ENCODE measurements around the gene GABBR2.

The GABBR2 gene

DNA sequence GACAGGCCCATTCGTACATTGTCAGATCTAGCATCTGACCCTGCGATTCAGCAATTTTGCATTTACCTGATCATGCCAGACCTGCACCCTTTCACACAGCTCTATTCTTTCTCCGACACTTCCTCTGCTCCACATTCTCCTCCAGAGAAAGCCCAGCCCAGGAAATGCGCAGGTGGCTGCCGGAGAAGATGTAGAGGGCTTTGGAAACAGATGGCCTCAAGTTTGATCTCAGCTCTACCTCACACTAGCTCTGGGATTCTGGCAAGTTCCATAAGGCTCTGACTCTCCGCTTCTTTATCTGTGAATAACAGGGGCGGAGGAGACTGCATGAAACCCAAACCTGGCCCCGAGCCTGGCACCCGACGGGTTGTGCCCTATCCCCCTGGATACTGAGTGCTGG lies 61.5 kb downstream of the GABBR2 start:
- H3K4me3 ChIP-seq (ENCODE audit: low read depth, low read length) = no peak overlapping the region
- TF ChIP-seq, protein P1, sequence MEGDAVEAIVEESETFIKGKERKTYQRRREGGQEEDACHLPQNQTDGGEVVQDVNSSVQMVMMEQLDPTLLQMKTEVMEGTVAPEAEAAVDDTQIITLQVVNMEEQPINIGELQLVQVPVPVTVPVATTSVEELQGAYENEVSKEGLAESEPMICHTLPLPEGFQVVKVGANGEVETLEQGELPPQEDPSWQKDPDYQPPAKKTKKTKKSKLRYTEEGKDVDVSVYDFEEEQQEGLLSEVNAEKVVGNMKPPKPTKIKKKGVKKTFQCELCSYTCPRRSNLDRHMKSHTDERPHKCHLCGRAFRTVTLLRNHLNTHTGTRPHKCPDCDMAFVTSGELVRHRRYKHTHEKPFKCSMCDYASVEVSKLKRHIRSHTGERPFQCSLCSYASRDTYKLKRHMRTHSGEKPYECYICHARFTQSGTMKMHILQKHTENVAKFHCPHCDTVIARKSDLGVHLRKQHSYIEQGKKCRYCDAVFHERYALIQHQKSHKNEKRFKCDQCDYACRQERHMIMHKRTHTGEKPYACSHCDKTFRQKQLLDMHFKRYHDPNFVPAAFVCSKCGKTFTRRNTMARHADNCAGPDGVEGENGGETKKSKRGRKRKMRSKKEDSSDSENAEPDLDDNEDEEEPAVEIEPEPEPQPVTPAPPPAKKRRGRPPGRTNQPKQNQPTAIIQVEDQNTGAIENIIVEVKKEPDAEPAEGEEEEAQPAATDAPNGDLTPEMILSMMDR (conservative IDR thresholded peaks at IDR 0.05; ENCODE audit: low read depth, low read length) = no peak
- DNase-seq (ENCODE audit: low read depth) = no peak

DNA sequence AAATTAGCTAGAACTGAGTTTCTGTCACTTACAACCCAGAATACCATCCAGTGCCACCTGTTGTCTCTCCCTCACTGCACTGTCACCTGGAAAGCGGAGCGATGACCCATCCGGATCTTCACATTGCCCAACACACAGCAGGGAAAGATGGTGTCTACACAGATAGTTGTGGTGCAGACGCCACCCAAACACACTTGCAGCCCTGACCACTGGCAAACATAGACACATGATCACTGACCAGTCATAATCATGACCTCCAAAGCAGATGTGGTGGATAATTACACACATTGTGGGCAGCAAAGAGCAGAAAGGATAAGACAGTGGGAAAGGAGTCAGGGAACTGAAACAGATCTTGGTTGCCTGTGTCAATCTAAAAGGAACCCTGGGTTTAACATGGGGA lies 64.7 kb downstream of the GABBR2 start:
- TF ChIP-seq, protein P1 (conservative IDR thresholded peaks at IDR 0.05; ENCODE audit: low read depth, low read length) = no peak
- no peak for DNase-seq (ENCODE audit: low read depth)
- no peak overlapping the region for H3K4me3 ChIP-seq (ENCODE audit: low read depth, low read length)

- no peak overlapping the region for H3K4me3 ChIP-seq (ENCODE audit: low read depth, low read length)
- no peak for DNase-seq (ENCODE audit: low read depth)
- TF ChIP-seq, protein P1 (conservative IDR thresholded peaks at IDR 0.05; ENCODE audit: low read depth, low read length) = no peak
Measured at GRCh38 chr9:98642661-98643312, 65.9 kb downstream of the GABBR2 start.

GRCh38 chr9:98641695-98642094 lies 67.0 kb downstream of the GABBR2 start:
- H3K4me3 ChIP-seq (ENCODE audit: low read depth, low read length) = no peak overlapping the region
- TF ChIP-seq, protein P1 (conservative IDR thresholded peaks at IDR 0.05; ENCODE audit: low read depth, low read length) = no peak
- no peak for DNase-seq (ENCODE audit: low read depth)

DNA sequence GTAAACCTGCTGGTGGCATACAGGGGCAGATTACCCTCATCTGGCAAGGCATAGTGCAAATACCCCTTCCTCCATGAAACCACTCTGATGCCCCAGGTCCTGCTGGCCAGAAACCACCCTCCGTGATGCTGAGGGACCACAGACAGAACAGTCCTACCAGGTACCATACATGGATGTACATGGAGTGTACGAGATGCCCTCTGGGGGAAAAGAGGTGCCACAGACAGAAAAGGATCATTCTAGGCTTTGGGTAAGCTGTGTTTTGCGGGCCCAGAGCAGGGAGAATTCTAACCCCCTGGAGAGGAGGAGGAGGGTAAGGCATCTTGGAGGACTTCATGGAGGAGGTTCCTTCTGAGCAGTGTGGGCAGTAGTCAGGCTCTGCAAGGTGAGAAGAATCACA lies 68.3 kb downstream of the GABBR2 start:
- TF ChIP-seq, protein P1 (conservative IDR thresholded peaks at IDR 0.05; ENCODE audit: low read depth, low read length) = no peak
- DNase-seq (ENCODE audit: low read depth) = no peak
- H3K4me3 ChIP-seq (ENCODE audit: low read depth, low read length) = no peak overlapping the region

GRCh38 chr9:98639133-98639532 lies 69.6 kb downstream of the GABBR2 start:
- H3K4me3 ChIP-seq (ENCODE audit: low read depth, low read length) = no peak overlapping the region
- TF ChIP-seq, protein P1 (conservative IDR thresholded peaks at IDR 0.05; ENCODE audit: low read depth, low read length) = no peak
- no peak for DNase-seq (ENCODE audit: low read depth)

- TF ChIP-seq, protein P1 (conservative IDR thresholded peaks at IDR 0.05; ENCODE audit: low read depth, low read length) = no peak
- DNase-seq (ENCODE audit: low read depth) = no peak
- H3K4me3 ChIP-seq (ENCODE audit: low read depth, low read length) = no peak overlapping the region
Measured at GRCh38 chr9:98637381-98637780, 71.4 kb downstream of the GABBR2 start.
